Immature natural killer cell (primary cell): ENCODE results near the gene GPR142. TPM values are rescaled to one million over a fixed set of nuclear protein-coding genes. Genes with fewer than 3 reads are reported as not detected.

Experiments used
- DNase-seq, 3 donors: peaks; one replicate each; pipeline ENCODE4 v3.0.0; 2022; ENCODE audit warnings: mixed read lengths in 1 of 3
- H3K27ac Mint-ChIP-seq, 6 donors: one replicate each; pipeline ENCODE4 v1.8.0; 2020; ENCODE audit warnings: mixed read lengths in 6 of 6, mild to moderate bottlenecking in 5 of 6, inconsistent platforms in 4 of 6, moderate library complexity in 3 of 6
- H3K27me3 Mint-ChIP-seq, 3 donors: one replicate each; pipeline ENCODE4 v1.8.0; 2020 to 2021; ENCODE audit warnings: low read depth in 3 of 3, mild to moderate bottlenecking in 3 of 3, mixed read lengths in 3 of 3, moderate library complexity in 3 of 3, inconsistent platforms in 1 of 3
- H3K36me3 Mint-ChIP-seq, 3 donors: one replicate each; pipeline ENCODE4 v1.8.0; 2020; ENCODE audit warnings: mixed read lengths in 3 of 3, inconsistent platforms in 2 of 3, mild to moderate bottlenecking in 2 of 3
- H3K4me1 Mint-ChIP-seq, 2 donors: one replicate each; pipeline ENCODE4 v1.8.0; 2020; ENCODE audit warnings: inconsistent platforms in 2 of 2, mild to moderate bottlenecking in 2 of 2, mixed read lengths in 2 of 2, moderate library complexity in 1 of 2
- H3K4me3 Mint-ChIP-seq, 5 donors: one replicate each; pipeline ENCODE4 v1.8.0; 2020; ENCODE audit warnings: mild to moderate bottlenecking in 5 of 5, mixed read lengths in 5 of 5, inconsistent platforms in 3 of 5, moderate library complexity in 3 of 5
- H3K9me3 Mint-ChIP-seq, 6 donors: one replicate each; pipeline ENCODE4 v1.8.0; 2020; ENCODE audit warnings: mild to moderate bottlenecking in 6 of 6, mixed read lengths in 6 of 6, inconsistent platforms in 4 of 6, moderate library complexity in 3 of 6
- polyA plus RNA-seq, 3 donors: library from polyadenylated mRNA; unstranded; fragments of 300-500 nt; fragmentation: Illumina TruSeq; gene quantifications; one replicate each; pipeline ENCODE4 v1.2.3, GENCODE V29; 2021

Gene GPR142
- polyA plus RNA-seq, 3 donors from 2014 or later, result 0.49 TPM; not detected in 2

DNA sequence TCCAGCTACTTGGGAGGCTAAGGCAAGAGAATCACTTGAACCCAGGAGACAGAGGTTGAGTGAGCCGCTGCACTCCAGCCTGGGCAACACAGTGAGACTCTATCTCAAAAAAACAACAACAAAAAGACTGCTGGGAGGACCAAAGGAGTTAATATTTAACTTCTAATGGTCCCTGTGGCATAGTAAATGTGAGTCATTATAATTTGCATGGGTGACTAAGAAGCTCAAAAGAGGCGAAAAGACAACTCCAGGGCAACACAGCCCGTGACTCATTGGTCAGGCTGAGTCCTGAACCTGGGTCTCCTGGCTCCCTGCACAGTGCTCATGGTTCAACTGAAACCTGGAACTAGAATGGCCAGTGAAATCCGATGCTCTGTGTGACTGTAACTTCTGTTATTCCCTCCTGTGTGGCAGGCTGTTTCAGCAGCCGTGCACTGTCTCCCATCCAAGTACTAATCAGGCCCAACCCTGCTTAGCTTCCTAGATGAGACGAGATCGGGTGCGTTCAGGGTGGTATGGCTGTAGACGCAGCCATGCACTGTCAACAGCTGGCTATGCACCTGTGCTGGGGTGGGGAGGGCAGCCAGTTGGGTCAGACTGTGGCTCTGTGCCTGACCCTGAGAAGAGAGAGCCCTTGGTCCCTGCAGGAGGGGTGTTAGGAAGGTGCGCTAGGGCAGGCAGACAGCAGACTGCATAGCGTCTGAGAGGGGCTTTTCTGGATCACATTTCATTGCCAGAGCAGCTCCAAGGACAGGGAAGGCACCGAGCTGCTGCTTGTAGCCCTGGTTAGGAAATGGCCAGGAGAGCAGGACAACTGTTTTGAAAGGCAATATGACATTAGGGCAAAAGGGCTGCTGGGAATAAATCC is 50.1 kb downstream of the GPR142 start:
- Mint-ChIP-seq H3K27ac (no peak overlapping the region), H3K36me3 (no peaks in the 10 kb centered on the region), H3K4me1 (no peaks in the 10 kb centered on the region), H3K27me3 (peaks cover 2 to 9% (median 3%) of the 10 kb centered on the region in 3 donors), H3K4me3 (no peak overlapping the region), H3K9me3 (peaks cover 0 to 2% (median 0%) of the 10 kb centered on the region in 6 donors)
- DNase-seq, result no peak

DNA sequence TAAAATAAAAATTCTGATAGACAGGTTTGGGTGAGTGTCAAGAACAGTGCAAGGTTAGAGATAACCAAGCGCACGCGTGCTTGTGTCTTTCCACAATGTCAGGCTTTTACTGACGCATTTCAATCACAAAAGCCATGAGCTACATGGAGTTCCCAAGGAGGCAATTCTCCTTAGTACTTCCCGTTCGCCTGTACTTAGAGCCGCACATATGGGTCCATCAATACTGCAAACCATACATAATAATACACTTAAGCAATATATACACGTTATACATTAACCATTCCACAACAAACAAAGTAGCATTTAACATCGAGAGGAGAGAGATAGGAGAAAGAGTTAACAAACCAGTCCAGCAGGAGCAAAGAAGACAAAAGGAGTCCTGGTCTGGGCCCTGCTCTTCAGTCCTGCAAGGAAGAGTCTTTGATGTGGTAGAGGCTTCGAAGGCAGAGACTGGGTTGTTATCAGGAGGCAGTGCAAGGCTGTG is 52.7 kb downstream of the GPR142 start:
- no peak overlapping the region for H3K4me3 Mint-ChIP-seq
- H3K9me3 Mint-ChIP-seq, result peaks cover 0 to 2% (median 0%) of the 10 kb centered on the region in 6 donors
- no peaks in the 10 kb centered on the region for H3K36me3 Mint-ChIP-seq
- H3K27me3 Mint-ChIP-seq, result peaks cover 2 to 11% (median 3%) of the 10 kb centered on the region in 3 donors
- no peak for DNase-seq
- H3K4me1 Mint-ChIP-seq, result no peaks in the 10 kb centered on the region
- no peak overlapping the region for H3K27ac Mint-ChIP-seq

Other genes with a start within 250 kb of the GPR142 start
- 1,000 to 10,000 TPM in 1 of 3 donors, 100 to 1,000 TPM in 2; 638 to 1,583 (median 956) TPM for gene RPL38, start 163.8 kb upstream of the GPR142 start, polyA plus RNA-seq
- gene TTYH2, start 153.9 kb upstream of the GPR142 start, polyA plus RNA-seq, result 1 to 10 TPM in 2 of 3 donors, under 1 TPM in 1; 0.15 to 2.0 (median 1.1) TPM
- gene DNAI2, start 93.3 kb upstream of the GPR142 start, polyA plus RNA-seq, result under 1 TPM in 1 of 3 donors, not detected in 2; 0.74 TPM
- gene KIF19, start 41.3 kb upstream of the GPR142 start, polyA plus RNA-seq, result 1 to 10 TPM; 1.9 to 6.1 (median 4.1) TPM
- gene BTBD17, start 5.6 kb upstream of the GPR142 start, polyA plus RNA-seq, result under 1 TPM in 1 of 3 donors, not detected in 2; 0.21 TPM
- 1 to 10 TPM in 1 of 3 donors, under 1 TPM in 1, not detected in 1; 0.89 to 3.2 TPM for gene GPRC5C, start 64.6 kb downstream of the GPR142 start, polyA plus RNA-seq
- gene CD300A, start 99.1 kb downstream of the GPR142 start, polyA plus RNA-seq, result 100 to 1,000 TPM; 357 to 514 (median 505) TPM
- gene CD300LB, start 164.0 kb downstream of the GPR142 start, polyA plus RNA-seq, result 1 to 10 TPM; 4.2 to 6.3 (median 5.5) TPM
- gene CD300C, start 178.6 kb downstream of the GPR142 start, polyA plus RNA-seq, result 10 to 100 TPM; 14.4 to 37.4 (median 21.2) TPM
- gene CD300H, start 200.0 kb downstream of the GPR142 start, polyA plus RNA-seq, result 1 to 10 TPM in 2 of 3 donors, not detected in 1; 3.2 to 6.4 TPM
- gene CD300LD, start 224.8 kb downstream of the GPR142 start, polyA plus RNA-seq, result not detected